HUES6 (cell line): ENCODE measurements around the gene ANAPC10.

Source experiments
- H3K27ac ChIP-seq: 2 replicates; pipeline ENCODE4 v1.7.0; 2013; ENCODE audit warnings: low read depth, mild to moderate bottlenecking, low read length, inconsistent platforms
- H3K27me3 ChIP-seq: 2 replicates; pipeline ENCODE4 v1.6.1; 2013; ENCODE audit warnings: low read length; ENCODE audit not compliant: control insufficient read depth, insufficient read depth
- H3K36me3 ChIP-seq: 2 replicates; pipeline ENCODE4 v1.6.1; 2013; ENCODE audit warnings: low read length; ENCODE audit not compliant: control insufficient read depth, insufficient read depth
- H3K4me1 ChIP-seq: 2 replicates; pipeline ENCODE4 v1.6.1; 2013; ENCODE audit warnings: low read length; ENCODE audit not compliant: control insufficient read depth, insufficient read depth
- H3K4me3 ChIP-seq: 2 replicates; pipeline ENCODE4 v1.5.1; 2013; ENCODE audit warnings: low read depth, low read length
- H3K9ac ChIP-seq: one replicate; pipeline ENCODE4 v1.6.1; 2013; ENCODE audit warnings: mild to moderate bottlenecking, low read length
- H3K9me3 ChIP-seq: 2 replicates; pipeline ENCODE4 v1.6.1; 2013; ENCODE audit warnings: low read depth, low read length; ENCODE audit not compliant: control insufficient read depth, insufficient read depth

The ANAPC10 gene

DNA sequence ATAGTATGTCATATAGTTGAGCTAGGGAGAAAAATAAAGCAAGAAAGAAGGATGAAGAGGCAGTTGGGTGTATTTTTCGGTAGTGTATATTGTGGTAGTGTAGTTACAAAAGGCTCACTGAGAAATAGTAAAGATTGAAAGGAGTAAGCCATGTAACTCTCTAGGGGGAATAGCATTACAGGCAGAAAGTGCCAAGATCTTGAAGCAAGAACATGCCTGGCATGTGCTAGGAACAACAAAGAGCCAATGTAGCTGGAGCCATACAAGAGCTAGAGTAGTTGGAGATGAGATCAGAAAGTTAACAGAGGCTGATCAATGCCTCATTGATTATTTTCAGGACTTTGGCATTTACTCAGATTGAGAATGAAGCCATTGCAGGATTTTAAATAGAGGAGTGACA lies 3.1 kb upstream of the ANAPC10 start:
- Histone ChIP-seq H3K4me3 (no peak overlapping the region), H3K36me3 (peaks cover 19% of the 10 kb centered on the region), H3K9me3 (no peaks in the 10 kb centered on the region), H3K4me1 (no peaks in the 10 kb centered on the region; the same call in 1 of the 2 replicates), H3K9ac (no peak overlapping the region), H3K27ac (no peak overlapping the region), H3K27me3 (no peaks in the 10 kb centered on the region)

DNA sequence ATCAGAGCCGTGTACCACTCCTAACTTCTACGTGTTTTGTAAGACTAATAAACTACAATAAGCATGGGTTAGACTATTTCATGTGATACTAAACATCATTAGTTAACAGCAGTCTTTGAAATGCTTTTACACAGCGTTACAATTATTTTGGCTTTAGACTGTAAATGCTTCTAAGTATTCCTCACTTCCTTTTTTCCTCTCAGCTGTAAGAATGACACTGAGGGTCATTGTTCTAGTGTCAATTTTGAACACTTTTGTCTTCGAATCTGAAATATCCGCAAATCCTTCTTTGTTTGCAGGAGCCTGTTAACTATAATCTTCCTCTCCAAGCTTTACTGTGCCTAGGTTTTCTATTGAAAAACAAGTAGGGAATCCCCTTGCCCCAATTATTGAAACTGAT lies 1.7 kb upstream of the ANAPC10 start:
- Histone ChIP-seq H3K27me3 (no peaks in the 10 kb centered on the region), H3K4me3 (peak overlapping the region; percentile 89), H3K9ac (no peak overlapping the region), H3K9me3 (no peaks in the 10 kb centered on the region), H3K4me1 (no peaks in the 10 kb centered on the region; the same call in 1 of the 2 replicates), H3K27ac (no peak overlapping the region), H3K36me3 (peaks cover 16% of the 10 kb centered on the region)

DNA sequence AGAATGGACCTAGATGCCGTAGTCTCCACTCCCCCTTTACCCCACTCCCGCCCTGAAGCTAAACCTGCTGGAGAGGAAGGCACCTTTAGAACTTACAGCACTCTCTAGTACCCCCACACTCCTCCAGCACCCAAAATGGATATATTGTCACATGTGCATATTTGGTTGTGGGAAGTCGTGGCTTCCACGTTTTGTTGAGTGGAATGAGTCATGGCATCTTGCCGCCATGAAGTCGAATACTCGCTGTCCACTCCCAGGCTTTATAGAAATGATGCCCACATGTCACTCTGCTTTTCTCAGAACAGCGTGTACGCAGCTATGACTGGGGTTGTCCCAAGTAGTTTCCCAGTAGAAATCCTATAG lies 660 bp upstream of the ANAPC10 start:
- Histone ChIP-seq H3K9me3 (peaks cover 4% of the 10 kb centered on the region; the same call in 1 of the 2 replicates), H3K4me1 (no peaks in the 10 kb centered on the region; the same call in 1 of the 2 replicates), H3K27ac (peak overlapping the region; percentile 38; the same call in 1 of the 2 replicates), H3K4me3 (peak overlapping the region; percentile 89), H3K9ac (peak overlapping the region; percentile 91), H3K27me3 (no peaks in the 10 kb centered on the region), H3K36me3 (peaks cover 20% of the 10 kb centered on the region)

DNA sequence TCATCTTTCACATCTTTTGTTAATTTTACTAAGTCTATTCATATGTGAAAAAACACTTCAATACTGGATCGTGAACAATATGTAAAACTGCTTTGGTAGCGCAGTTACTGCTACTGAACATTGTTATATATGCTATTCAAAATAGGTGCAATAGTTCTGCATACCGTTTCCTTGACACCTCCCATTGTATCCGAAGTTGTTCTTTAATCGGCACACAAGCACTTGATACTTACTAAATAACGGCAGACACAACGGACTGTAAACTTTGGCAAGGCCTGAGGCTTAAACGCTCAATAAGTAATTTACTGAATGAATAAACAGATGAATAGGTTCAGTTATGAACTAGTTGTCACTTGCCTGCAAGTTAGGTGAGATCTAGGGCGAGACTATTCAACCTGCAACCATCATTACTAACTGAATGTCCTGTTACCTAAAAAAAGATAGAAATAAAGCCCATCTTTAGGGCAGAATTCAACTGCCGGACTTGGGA lies 620 bp downstream of the ANAPC10 start:
- Histone ChIP-seq H3K27me3 (no peaks in the 10 kb centered on the region), H3K9ac (peak overlapping the region; percentile 91), H3K27ac (peak overlapping the region; percentile 38; the same call in 1 of the 2 replicates), H3K36me3 (peaks cover 29% of the 10 kb centered on the region), H3K4me3 (peak overlapping the region; percentile 89), H3K4me1 (no peaks in the 10 kb centered on the region; the same call in 1 of the 2 replicates), H3K9me3 (peaks cover 4% of the 10 kb centered on the region; the same call in 1 of the 2 replicates)

DNA sequence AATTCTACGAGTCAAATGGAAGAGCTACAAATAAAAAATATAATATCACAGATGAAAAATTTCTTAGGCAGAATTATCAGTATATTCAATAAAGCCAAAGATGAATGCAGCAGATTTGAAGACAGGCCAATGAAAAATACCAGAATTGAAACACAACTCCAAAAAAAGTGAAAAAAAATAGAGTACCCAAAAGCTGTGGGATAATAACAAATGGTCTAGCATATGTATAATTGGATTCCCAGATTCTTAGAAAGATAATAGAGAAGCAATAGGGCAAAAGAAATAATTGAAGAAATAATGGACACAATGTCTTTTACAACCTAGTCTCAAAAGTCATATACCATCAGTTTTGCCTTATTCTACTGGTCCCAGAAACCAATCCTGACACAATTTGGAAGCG lies 4.4 kb downstream of the ANAPC10 start:
- H3K4me1 ChIP-seq = no peaks in the 10 kb centered on the region
- H3K27me3 ChIP-seq = no peaks in the 10 kb centered on the region
- H3K9me3 ChIP-seq = peaks cover 4% of the 10 kb centered on the region; the same call in 1 of the 2 replicates
- H3K4me3 ChIP-seq = no peak overlapping the region
- H3K36me3 ChIP-seq = peaks cover 52% of the 10 kb centered on the region
- H3K27ac ChIP-seq = no peak overlapping the region
- H3K9ac ChIP-seq = no peak overlapping the region

DNA sequence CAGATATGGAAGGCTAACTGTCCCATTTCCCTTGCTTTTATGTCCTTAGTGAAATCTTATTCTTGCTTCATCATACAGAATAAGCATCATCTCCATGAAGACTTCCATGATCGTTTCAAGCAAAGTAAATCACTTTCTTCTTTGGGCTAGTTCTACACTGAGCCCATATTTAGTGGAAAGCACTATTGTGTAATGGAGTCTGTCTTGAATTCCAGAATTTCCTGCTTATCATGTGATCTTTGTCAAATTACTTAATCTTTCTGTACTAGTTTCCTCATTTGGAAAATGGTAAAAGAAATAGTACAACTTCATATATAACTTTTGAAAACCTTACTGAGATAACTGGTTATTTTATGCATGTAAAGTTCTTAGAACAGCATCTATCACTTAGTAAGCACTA lies 7.6 kb downstream of the ANAPC10 start:
- no peak overlapping the region for H3K27ac ChIP-seq
- H3K36me3 ChIP-seq = peaks cover 60% of the 10 kb centered on the region
- H3K9me3 ChIP-seq = peaks cover 4% of the 10 kb centered on the region; the same call in 1 of the 2 replicates
- H3K27me3 ChIP-seq = no peaks in the 10 kb centered on the region
- H3K4me1 ChIP-seq = no peaks in the 10 kb centered on the region
- no peak overlapping the region for H3K9ac ChIP-seq
- H3K4me3 ChIP-seq = no peak overlapping the region

DNA sequence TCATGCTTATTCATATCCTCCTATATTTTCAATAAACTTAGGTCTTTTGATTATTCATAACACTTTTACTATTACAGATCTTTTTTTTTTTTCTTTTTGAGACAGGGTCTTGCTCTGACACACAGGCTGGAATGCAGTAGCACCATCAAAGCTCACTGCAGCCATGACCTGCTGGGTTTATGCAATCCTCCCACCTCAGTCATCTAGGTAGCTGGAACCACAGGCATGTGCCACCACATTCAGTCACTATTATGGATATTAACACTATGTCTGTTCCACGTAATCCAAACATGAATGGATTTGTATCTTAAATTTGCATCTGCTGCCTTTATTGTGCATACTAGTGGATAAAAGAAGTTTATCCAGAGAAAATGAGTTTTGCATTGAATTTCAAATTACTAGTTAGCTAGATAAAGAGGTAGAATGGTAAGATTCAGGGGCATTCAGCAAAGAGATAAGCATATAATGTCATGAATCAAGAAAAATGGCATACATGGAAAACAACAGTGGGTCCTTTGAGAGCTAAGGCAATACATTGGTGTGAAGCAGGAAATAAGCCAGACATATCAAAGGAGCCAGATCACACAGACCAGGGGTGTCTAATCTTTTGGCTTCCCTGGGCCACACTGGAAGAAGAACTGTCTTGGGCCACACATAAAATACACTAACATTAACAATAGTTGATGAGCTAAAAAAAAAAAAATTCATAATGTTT lies 13.9 kb downstream of the ANAPC10 start:
- no peaks in the 10 kb centered on the region for H3K27me3 ChIP-seq
- no peak overlapping the region for H3K27ac ChIP-seq
- no peak overlapping the region for H3K9ac ChIP-seq
- H3K4me1 ChIP-seq = 0 out of 2 replicates have a peak, but pooled peaks cover 3% of the 10 kb centered on the region
- no peaks in the 10 kb centered on the region for H3K9me3 ChIP-seq
- no peak overlapping the region for H3K4me3 ChIP-seq
- H3K36me3 ChIP-seq = peaks cover 22% of the 10 kb centered on the region

DNA sequence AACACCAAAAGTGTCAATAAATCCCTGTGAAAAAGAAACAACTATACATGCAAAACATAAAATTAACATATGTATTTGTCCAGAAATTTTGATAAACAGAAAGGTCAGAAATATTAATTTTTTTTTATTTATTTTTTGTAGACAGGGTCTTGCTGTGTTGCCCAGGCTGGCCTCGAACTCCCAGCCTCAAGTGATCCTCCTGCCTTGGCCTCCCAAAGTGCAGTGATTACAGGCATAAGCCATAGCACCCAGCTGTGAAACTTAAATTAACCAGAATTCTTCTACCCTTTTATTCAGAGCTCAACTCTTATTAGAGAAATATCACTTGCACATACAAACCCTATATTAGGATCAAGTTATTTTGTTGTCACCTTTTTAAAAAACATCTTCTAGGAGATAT lies 16.2 kb downstream of the ANAPC10 start:
- Histone ChIP-seq H3K4me1 (0 out of 2 replicates have a peak, but pooled peaks cover 3% of the 10 kb centered on the region), H3K27ac (no peak overlapping the region), H3K4me3 (no peak overlapping the region)

DNA sequence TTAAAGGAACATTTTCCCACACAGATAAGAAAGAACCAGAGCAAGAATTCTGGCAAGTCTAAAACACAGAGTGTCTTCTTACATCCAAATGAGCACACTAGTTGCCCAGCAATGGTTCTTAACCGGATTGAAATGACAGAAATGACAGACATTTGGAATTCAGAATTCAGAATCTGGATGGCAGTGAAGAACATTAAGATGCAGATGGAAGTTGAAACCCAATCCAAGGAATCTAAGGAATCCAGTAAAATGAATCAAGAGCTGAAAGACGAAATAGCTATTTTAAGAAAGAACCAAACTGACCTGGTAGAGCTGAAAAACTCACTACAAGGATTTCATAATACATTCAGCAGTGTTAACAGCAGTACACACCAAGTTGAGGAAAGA lies 21.5 kb downstream of the ANAPC10 start:
- peaks cover 23% of the 10 kb centered on the region for H3K36me3 ChIP-seq
- H3K27me3 ChIP-seq = no peaks in the 10 kb centered on the region
- no peak overlapping the region for H3K4me3 ChIP-seq
- no peak overlapping the region for H3K9ac ChIP-seq
- no peak overlapping the region for H3K27ac ChIP-seq
- no peaks in the 10 kb centered on the region for H3K4me1 ChIP-seq
- H3K9me3 ChIP-seq = no peaks in the 10 kb centered on the region

More for the DNA sequence above, 16.2 kb downstream of the ANAPC10 start:
- no peaks in the 10 kb centered on the region for H3K27me3 ChIP-seq
- H3K9me3 ChIP-seq = no peaks in the 10 kb centered on the region
- no peak overlapping the region for H3K9ac ChIP-seq
- H3K36me3 ChIP-seq = peaks cover 10% of the 10 kb centered on the region

DNA sequence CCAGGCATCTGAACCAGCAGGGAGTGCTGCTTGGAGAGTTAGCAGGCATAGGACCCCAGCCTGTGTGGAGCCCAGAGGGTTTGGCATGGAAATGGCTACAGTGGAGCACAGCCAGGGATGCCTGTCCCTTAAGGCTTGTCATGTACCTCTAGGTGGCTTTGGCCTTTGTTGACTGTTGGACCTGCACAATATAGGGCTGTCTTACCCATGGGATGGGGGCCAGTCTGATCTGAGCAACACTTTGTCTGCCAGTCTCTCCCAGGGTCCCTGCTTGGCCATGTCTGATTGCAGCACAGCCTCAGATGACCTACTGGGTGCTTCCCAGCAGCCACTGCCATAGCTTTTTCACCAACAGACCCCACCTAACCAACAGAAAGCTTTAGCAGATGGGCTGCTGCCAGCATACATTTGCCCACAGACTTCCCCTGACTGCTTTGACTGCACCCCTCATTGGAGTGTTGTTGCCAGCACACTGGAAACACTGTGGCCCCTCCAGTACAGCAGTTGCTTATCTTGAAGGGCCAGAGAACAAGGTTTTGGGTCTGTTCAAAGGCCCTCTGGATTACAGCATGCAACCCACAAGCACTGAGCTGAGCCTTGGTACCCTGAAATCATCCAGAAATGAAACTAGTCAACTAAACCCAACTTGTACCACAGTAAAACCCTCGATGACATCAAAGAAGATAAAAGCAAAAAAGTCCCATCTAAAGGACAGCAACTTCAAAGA lies 22.1 kb downstream of the ANAPC10 start:
- peaks cover 23% of the 10 kb centered on the region for H3K36me3 ChIP-seq
- no peak overlapping the region for H3K9ac ChIP-seq
- no peaks in the 10 kb centered on the region for H3K4me1 ChIP-seq
- no peak overlapping the region for H3K27ac ChIP-seq
- H3K27me3 ChIP-seq = no peaks in the 10 kb centered on the region
- no peaks in the 10 kb centered on the region for H3K9me3 ChIP-seq
- no peak overlapping the region for H3K4me3 ChIP-seq

DNA sequence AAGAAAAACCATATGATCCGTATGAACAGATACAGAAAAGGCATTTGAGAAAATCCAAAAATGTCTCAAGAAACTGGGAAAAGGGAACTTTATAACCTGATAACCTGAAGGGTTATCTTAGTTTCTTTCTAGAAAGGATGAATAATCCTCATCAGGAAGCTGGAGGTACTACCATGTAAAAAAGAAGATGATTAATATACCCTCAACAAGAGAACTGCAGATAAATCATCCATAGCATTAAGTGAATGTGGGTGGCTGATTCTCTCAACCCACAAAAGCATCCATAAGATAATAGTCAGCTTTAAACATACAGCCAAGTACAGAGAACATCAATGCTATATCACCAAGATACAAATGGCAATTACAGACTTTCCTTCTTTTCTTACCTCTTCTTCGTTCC lies 26.4 kb downstream of the ANAPC10 start:
- Histone ChIP-seq H3K27me3 (no peaks in the 10 kb centered on the region), H3K9ac (no peak overlapping the region), H3K36me3 (peaks cover 12% of the 10 kb centered on the region; the same call in 1 of the 2 replicates), H3K27ac (no peak overlapping the region), H3K4me1 (peaks cover 6% of the 10 kb centered on the region), H3K4me3 (no peak overlapping the region), H3K9me3 (no peaks in the 10 kb centered on the region)
